NT2/D1 (cell line): ENCODE measurements around the gene PNMA1.

ENCODE experiments used
- SUZ12 ChIP-seq: IDR thresholded peaks from 2 replicates; pipeline ENCODE4 v1.6.1; 2011; ENCODE audit not compliant: insufficient read length, insufficient read depth; ENCODE audit errors: extremely low read depth
- YY1 ChIP-seq: IDR thresholded peaks from 2 replicates; pipeline ENCODE4 v1.6.1; 2011; ENCODE audit not compliant: insufficient read length, insufficient read depth
- ZNF274 ChIP-seq: IDR thresholded peaks from 2 replicates; pipeline ENCODE4 v1.6.1; 2011; ENCODE audit warnings: mild to moderate bottlenecking, low read depth, low read length

GRCh38 chr14:73666583-73666982 is 47.6 kb downstream of the PNMA1 start:
- TF ChIP-seq SUZ12 (no peak), ZNF274 (no peak), YY1 (no peak)
